Panc1 (cell line): Measurements from ENCODE around the gene RASA3.

Experiments
- CTCF ChIP-seq: fragments of 450-650 bp; IDR thresholded peaks from 2 replicates; pipeline ENCODE4 v1.5.1; 2017; ENCODE audit warnings: mild to moderate bottlenecking
- POLR2AphosphoS5 ChIP-seq: IDR thresholded peaks from 2 replicates; pipeline ENCODE4 v1.6.1; 2012; ENCODE audit warnings: mild to moderate bottlenecking, low read depth, low read length, moderate library complexity
- REST ChIP-seq, 2 experiments: IDR thresholded peaks; 2 replicates each; pipeline ENCODE4 v1.6.1; 2011 to 2012; ENCODE audit warnings: low read depth in 2 of 2, control low read depth in 1 of 2, low read length in 1 of 2, mild to moderate bottlenecking in 1 of 2, moderate library complexity in 1 of 2; ENCODE audit not compliant: insufficient read depth in 1 of 2
- TCF7L2 ChIP-seq: IDR thresholded peaks from 2 replicates; pipeline ENCODE4 v1.6.1; 2011; ENCODE audit warnings: mild to moderate bottlenecking, low read depth, low read length, inconsistent platforms

DNA sequence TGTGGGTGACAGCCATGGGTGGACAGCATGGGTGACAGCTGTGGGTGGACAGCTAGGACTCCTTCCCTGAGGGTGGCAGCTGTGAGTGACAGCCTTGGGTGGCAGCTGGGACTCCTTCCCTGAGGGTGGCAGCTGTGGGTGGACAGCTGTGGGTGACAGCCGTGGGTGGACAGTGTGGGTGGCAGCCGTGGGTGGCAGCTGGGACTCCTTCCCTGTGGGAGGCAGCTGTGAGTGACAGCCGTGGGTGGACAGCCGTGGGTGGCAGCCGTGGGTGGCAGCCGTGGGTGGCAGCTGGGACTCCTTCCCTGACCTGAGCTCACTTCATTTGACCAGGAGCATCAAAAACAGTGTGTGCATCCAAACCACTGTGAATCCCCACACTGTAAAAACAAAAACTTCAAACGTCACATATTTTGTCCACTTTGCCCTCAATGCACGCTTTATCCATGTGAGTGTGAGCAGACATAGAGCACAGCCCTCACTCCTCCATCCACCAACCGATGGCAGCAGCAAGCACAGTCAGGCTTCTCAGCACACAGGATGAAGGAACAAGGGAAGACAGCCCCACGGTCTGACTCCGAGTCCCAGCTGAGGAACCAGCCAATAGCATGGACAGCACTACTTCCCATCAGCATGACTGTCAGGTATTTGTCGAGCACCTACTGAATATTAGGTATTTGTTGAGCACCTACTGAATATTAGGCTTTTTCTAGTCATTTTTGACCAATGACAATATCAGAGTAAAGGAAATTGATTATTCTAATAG lies 45.0 kb upstream of the RASA3 start:
- TF ChIP-seq CTCF (no peak), TCF7L2 (no peak), POLR2AphosphoS5 (no peak), REST (IDR thresholded peaks at IDR 0.05; ENCODE audit: insufficient read depth in 1 of 2, low read depth in 2 of 2, low read length in 1 of 2) (no peak)
